HG03457 (cell line): ENCODE data around the gene CELA2A.
"Not testable (repeated sequence)": the region's sequence is repeated elsewhere in the genome, so short reads cannot be mapped to it uniquely, and the experiment has no call there.

ENCODE experiments used
- ATAC-seq: cut with Tn5 transposase; IDR thresholded peaks from one replicate; pipeline ENCODE4 v1.9.1; 2021; ENCODE audit warnings: moderate number of reproducible peaks; ENCODE audit not compliant: unreplicated experiment

Gene CELA2A

GRCh38 chr1:15491010-15491409 is 34.5 kb downstream of the CELA2A start:
- ATAC-seq, result not testable (repeated sequence)

DNA sequence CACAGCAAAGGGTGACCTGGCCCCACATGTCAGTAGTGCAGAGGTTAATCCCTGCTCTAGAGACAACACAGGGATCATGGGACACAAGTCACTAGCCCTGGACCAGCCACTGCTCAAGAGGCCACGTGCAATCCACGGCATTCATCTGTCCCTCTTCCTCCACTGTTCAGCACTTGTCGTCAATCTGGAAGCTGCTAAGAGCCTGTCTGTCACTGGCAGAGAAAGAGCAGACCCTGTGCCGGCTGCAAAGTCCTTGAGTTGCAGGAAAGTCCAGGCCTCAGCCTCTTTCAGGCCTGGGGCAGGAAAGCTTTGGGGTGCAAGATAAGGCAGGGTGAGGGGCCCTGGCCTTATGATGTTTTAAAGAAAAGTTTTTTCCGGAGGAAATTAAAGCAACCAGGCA is 36.1 kb downstream of the CELA2A start:
- ATAC-seq, result no peak

GRCh38 chr1:15493869-15494390 is 37.4 kb downstream of the CELA2A start:
- ATAC-seq, result no peak

- no peak for ATAC-seq
These were observed 43.9 kb downstream of the CELA2A start for GRCh38 chr1:15500184-15501178.

DNA sequence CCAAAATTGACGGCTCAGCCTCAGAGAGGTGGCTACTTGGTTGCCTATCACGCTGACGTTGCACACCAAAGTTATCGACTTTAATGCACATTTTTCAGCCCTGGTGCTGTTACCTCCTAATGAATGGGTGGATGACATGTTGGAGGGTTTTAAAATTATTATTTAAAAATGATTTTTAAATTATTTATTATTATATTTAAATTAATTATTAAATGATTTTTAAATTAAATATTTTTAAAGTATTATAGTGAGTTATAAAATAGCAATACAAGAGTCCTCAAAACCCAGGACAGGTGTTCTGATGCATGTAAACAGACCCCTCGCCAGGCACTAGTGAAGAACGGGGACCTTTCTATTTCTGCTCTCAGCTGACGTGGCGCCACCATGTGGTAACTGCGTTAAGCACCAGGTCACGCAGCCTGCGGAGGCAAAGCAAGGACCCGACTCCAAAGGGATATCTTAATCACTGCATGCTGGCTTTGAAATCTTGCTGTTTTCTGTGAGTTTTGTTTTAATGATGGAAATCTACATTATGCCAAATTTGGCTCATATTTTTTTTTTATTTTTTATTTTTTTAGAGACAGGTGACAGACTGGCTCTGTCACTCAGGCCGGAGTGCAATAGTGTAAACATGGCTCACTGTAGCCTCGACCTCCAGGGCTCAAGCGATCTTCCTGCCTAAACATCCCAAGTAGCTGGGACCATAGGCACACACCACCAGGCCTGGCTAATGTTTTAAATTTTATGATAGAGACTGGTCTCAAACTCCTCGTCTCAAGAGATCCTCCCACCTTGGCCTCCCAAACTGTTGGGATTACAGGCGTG is 44.9 kb downstream of the CELA2A start:
- no peak for ATAC-seq

- ATAC-seq, result no peak
These were observed 47.9 kb downstream of the CELA2A start for GRCh38 chr1:15504436-15504835.

- ATAC-seq, result no peak
These were observed 50.3 kb downstream of the CELA2A start for GRCh38 chr1:15506831-15507230.

DNA sequence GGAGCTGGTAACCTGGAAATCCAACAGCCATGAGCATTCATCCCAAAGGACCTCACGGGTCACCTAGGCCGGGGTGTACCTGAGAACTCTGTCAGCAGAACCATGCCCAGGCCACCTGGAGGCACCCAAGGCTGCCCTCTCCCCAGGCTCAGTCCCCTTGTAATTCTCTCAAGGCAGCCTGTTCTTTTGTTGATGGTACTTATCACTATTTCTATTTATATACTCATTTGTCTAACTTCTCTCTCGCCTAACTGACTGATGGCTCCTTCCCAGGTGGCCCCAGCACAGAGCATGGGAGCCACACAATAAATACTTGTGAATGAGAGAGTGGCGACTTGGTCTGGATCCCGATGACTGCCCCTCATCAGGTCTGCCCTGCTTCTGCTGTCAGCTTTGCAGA is 50.7 kb downstream of the CELA2A start:
- no peak for ATAC-seq

GRCh38 chr1:15508700-15509487 is 52.4 kb downstream of the CELA2A start:
- no peak for ATAC-seq

DNA sequence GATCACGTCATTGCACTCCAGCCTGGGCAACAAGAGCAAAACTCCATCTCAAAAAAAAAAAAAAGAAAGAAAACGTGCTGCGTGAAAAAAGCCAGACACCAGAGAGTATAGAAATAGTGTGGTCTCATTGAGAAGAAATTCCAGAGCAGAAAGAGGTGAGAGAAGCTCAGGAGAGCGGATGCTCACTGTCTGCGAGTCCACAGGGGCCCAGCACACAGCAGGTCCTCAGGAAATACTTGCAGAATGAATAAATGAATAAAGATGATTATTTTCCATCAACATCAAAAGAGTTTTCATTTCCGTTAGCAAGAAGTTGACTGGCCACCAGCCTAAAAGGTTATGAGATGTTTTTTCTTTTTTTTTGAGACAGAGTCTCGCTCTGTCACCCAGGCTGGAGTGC is 53.1 kb downstream of the CELA2A start:
- no peak for ATAC-seq

- no peak for ATAC-seq
These were observed 54.3 kb downstream of the CELA2A start for GRCh38 chr1:15510611-15511405.

DNA sequence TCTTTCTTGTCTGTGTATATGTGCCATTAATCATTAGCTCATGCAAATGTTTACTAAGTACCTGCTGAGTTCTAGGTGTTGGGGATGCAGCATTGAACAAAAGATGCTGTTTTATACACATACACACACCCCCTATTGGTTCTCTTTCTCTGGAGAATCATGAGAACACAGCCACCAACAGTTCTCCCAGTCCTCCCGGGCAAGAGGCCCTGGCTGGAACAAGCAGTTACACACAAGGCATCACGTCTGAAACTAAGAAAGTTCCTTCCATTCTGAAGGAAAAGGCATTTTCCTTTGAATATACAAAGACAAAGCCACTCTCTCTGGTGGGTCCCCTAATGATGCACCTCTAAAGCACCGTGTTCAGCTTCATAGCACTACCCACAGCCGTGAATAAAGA is 56.7 kb downstream of the CELA2A start:
- ATAC-seq, result no peak

DNA sequence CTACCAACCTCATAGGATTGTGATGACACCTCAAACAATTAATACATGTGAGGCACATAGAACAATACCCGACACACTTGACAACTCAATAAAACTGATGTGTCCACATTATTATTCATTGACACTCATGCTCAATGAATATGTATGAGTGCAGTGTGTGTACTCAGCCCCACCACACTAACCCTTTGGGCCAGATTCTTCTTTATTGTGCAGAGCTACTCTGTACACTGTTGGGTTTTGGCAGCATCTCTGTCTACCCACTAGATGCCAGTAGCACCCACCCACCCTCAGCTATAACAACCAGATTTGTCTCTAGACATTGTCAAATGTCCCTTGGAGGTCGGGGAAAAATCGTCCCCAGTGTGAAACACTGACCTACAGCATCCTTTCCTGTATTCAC is 57.4 kb downstream of the CELA2A start:
- no peak for ATAC-seq

DNA sequence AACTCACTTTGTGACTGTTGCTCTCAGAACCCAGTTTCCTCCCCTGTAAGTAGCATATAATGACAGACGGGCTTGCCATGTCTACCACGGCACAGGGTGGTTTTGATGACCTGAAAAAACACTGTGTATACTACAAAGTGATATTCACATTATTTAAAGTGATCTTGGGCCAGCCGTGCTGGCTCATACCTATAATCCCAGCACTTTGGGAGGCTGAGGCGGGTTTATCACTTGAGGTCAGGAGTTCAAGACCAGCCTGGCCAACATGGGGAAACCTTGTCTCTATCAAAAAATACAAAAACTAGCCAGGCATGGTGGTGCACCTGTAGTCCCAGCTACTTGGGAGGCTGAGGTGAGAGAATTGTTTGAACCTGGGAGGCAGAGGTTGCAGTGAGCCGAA is 58.0 kb downstream of the CELA2A start:
- not testable (repeated sequence) for ATAC-seq

DNA sequence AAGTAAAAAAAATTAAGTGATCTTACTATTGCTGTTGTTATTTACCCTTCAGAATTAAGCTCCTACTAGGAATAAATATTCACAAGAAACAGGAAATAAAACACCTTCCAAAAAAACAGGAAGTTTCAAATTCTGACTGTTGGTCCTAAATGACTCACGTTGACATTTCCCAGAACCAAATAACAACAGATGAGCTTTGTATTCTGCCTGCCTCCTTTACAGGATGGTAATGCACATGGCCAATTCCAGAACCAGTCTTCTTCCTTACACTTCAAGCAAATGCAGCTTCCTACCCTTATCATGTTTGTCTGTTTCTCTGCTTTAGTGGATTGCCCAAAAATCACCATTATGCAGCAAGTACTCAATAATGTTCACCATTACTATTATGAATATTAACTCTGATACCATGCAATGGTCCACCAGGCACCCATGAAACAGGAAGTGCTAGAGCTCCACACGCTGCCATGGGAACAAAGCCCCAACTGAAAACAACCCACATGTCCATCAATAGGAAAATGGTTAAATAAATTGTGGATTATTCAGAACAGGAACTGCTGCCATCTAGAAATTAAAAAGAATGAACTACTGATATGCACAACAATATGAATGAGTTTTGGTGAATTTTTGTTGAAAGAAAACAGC is 58.6 kb downstream of the CELA2A start:
- no peak for ATAC-seq

DNA sequence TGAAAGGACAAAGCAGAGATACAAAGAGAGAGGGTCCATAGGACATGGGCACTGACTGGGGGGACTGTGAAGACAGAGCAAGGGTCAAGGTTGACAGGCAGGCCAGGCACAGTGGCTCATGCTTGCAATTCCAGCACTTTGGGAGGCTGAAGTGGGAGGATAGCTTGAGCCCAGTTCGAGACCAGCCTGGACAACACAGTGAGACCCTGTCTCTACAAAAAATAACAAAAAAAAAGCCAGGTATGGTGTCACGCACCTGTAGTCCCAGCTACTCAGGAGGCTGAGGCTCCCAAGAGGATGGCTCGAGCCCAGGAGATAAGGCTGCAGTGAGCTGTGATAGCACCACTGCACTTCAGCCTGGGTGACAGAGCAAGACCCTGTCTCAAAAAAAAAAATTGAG is 63.1 kb downstream of the CELA2A start:
- ATAC-seq, result no peak

DNA sequence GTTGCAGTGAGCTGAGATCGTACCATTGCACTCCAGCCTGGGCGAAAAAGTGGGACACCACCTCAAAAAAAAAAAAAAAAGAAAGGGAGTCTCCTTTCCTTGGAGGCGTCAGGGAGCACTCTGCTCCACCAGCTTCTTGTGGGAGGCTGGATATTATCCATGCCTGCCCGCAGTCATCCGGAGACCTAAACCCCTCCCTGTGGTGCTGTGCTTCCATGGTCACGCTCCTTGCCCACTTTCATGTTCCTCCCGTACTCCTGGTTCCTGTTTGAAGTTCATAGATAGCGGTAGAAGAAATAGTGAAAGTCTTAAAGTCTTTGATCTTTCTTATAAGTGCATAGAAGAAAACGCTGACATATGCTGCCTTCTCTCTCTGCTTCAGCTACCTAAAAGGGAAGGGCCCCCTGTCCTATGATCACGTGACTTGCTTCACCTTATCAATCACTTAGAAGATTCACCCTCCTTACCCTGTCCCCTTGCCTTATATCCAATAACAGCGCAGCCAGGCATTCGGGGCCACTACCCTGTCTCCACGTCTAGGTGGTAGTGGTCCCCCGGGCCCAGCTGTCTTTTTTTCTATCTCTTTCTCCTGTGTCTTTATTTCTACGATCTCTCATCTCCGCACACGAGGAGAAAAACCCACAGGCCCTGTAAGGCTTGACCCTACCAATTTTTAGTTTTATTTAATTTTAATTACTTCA is 64.8 kb downstream of the CELA2A start:
- ATAC-seq, result not testable (repeated sequence)
